Testis (tissue), 3 donors: ENCODE measurements around the gene TCF12. TPM values are rescaled to one million over a fixed set of nuclear protein-coding genes. Genes with fewer than 3 reads are reported as not detected.

Experiments
- DNase-seq: peaks from one replicate; pipeline ENCODE4 v3.0.0-alpha.2; 2019
- H3K27ac ChIP-seq, 2 donors: fragments of 200-600 bp; sonication (generic); one replicate each; pipeline ENCODE4 v1.5.1; 2019
- H3K27me3 ChIP-seq: fragments of 200-600 bp; sonication (generic); one replicate; pipeline ENCODE4 v1.5.1; 2019
- H3K36me3 ChIP-seq: fragments of 200-600 bp; sonication (generic); one replicate; pipeline ENCODE4 v1.5.1; 2017; ENCODE audit warnings: low read depth; ENCODE audit errors: missing control alignments
- H3K4me1 ChIP-seq: fragments of 200-600 bp; sonication (generic); one replicate; pipeline ENCODE4 v1.5.1; 2019
- H3K4me3 ChIP-seq, 2 donors: fragments of 200-600 bp; sonication (generic); one replicate each; pipeline ENCODE4 v1.5.1; 2017 to 2019
- H3K9me3 ChIP-seq: fragments of 200-600 bp; sonication (generic); one replicate; pipeline ENCODE4 v1.5.1; 2017
- POLR2A ChIP-seq: fragments of 450-650 bp; IDR thresholded peaks from one replicate; pipeline ENCODE4 v1.6.1; 2017; ENCODE audit warnings: antibody characterized with exemption, mild to moderate bottlenecking, moderate library complexity
- WGBS, 2 donors: methylation state at CpG; one replicate each; pipeline ENCODE4 v1.1.5; 2018; 5-methylcytosine and 5-hydroxymethylcytosine counted together
- intact Hi-C: fragments of 100-400 bp; cut with DNase I; formaldehyde crosslinking; loops from one replicate; pipeline ENCODE4 v1.15.1; 2023; ENCODE audit warnings: low total_unique reads
- polyA plus RNA-seq: library from polyadenylated mRNA; stranded (reverse); fragments of 350-450 nt; fragmentation: Illumina TruSeq; extraction: RNeasy Lipid Tissue Mini Kit (QIAGEN cat#74804); gene quantifications from one replicate; pipeline ENCODE4 v1.2.3, GENCODE V29; 2014; ENCODE audit warnings: low read depth, low replicate concordance; ENCODE audit not compliant: insufficient read depth
- total RNA-seq, 2 donors: library from RNA; depleted of rRNA; stranded (reverse); fragments of >200 nt; gene quantifications; one replicate each; pipeline ENCODE4 v1.2.3, GENCODE V29; 2016
- TF ChIP-seq, protein P1 (sequence below), 3 experiments: fragments of 450-650 bp in 2 of 3; fragments of 200-600 bp in 1 of 3; sonication (generic) in 1 of 3; IDR thresholded peaks; one replicate each; pipeline ENCODE4 v1.5.1; 2016 to 2019; ENCODE audit warnings: antibody characterized with exemption in 3 of 3, mild to moderate bottlenecking in 2 of 3, moderate library complexity in 1 of 3

TCF12 gene
- total and polyA plus RNA-seq, 3 donors from 2014 or later = 51.8 to 152 (median 146) TPM

- intact Hi-C loops = no loop called here
- WGBS, 2 donors = 0 to 1% methylated on average over 16 to 66 of the region's 78 CpGs
- Histone ChIP-seq H3K27ac (peak overlapping the region; percentile 97), H3K36me3 (no peaks in the 10 kb centered on the region), H3K4me1 (peaks cover 7% of the 10 kb centered on the region), H3K4me3 (peak overlapping the region; percentile 70 to 89), H3K9me3 (no peaks in the 10 kb centered on the region), H3K27me3 (no peaks in the 10 kb centered on the region)
- TF ChIP-seq POLR2A = no peak
- TF ChIP-seq, protein P1, sequence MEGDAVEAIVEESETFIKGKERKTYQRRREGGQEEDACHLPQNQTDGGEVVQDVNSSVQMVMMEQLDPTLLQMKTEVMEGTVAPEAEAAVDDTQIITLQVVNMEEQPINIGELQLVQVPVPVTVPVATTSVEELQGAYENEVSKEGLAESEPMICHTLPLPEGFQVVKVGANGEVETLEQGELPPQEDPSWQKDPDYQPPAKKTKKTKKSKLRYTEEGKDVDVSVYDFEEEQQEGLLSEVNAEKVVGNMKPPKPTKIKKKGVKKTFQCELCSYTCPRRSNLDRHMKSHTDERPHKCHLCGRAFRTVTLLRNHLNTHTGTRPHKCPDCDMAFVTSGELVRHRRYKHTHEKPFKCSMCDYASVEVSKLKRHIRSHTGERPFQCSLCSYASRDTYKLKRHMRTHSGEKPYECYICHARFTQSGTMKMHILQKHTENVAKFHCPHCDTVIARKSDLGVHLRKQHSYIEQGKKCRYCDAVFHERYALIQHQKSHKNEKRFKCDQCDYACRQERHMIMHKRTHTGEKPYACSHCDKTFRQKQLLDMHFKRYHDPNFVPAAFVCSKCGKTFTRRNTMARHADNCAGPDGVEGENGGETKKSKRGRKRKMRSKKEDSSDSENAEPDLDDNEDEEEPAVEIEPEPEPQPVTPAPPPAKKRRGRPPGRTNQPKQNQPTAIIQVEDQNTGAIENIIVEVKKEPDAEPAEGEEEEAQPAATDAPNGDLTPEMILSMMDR (IDR thresholded peaks at IDR 0.05) = no peak
- DNase-seq = peak; percentile 95
Measured at GRCh38 chr15:56886932-56887781, 31.3 kb upstream of the TCF12 start.

- Histone ChIP-seq H3K9me3 (no peaks in the 10 kb centered on the region), H3K4me3 (peak overlapping the region; percentile 70 to 89), H3K27ac (peak overlapping the region; percentile 97), H3K4me1 (peaks cover 7% of the 10 kb centered on the region), H3K36me3 (no peaks in the 10 kb centered on the region), H3K27me3 (no peaks in the 10 kb centered on the region)
- WGBS, 2 donors = 29 to 39% methylated on average over 5 of the region's 5 CpGs
- TF ChIP-seq POLR2A = no peak
- TF ChIP-seq, protein P1 (IDR thresholded peaks at IDR 0.05) = no peak
- intact Hi-C loops = no loop called here
- DNase-seq = no peak
Measured at GRCh38 chr15:56887782-56888438, 30.5 kb upstream of the TCF12 start.

DNA sequence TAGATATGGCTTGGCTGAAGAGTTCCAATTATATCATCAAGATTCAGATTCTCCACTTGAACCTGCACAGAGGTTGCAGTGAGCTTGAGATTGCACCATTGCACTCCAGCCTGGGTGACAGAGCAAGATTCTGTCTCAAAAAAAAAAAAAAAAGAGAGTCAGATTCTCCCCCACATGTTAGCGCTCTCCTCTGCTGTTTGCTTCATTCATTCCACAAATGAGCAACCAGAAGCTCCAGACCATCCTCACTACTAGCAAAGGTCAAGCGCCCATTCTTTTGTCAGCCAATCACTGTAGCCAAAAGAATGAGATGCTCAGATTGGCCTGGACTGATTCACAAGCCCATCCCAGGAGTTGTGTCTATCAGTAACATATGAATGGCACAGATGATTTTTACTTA lies 28.4 kb upstream of the TCF12 start:
- Histone ChIP-seq H3K27ac (no peak overlapping the region), H3K4me1 (peaks cover 7% of the 10 kb centered on the region), H3K4me3 (no peak overlapping the region), H3K27me3 (no peaks in the 10 kb centered on the region), H3K36me3 (no peaks in the 10 kb centered on the region), H3K9me3 (no peaks in the 10 kb centered on the region)
- intact Hi-C loops = no loop called here
- TF ChIP-seq POLR2A = no peak
- TF ChIP-seq, protein P1 (IDR thresholded peaks at IDR 0.05) = no peak
- WGBS, 2 donors = 95 to 98% methylated on average over 2 of the region's 2 CpGs
- DNase-seq = no peak

- H3K4me1 ChIP-seq = peaks cover 7% of the 10 kb centered on the region
- no peak for DNase-seq
- intact Hi-C loops = no loop called here
- H3K27ac ChIP-seq = no peak overlapping the region
- no peak overlapping the region for H3K4me3 ChIP-seq
- no peaks in the 10 kb centered on the region for H3K36me3 ChIP-seq
- no peaks in the 10 kb centered on the region for H3K9me3 ChIP-seq
- TF ChIP-seq POLR2A = no peak
- TF ChIP-seq, protein P1 (IDR thresholded peaks at IDR 0.05) = no peak
- no peaks in the 10 kb centered on the region for H3K27me3 ChIP-seq
Measured at GRCh38 chr15:56891852-56892440, 26.5 kb upstream of the TCF12 start.
